ENCODE measurements around the gene ATP5PD.

The ATP5PD gene

DNA sequence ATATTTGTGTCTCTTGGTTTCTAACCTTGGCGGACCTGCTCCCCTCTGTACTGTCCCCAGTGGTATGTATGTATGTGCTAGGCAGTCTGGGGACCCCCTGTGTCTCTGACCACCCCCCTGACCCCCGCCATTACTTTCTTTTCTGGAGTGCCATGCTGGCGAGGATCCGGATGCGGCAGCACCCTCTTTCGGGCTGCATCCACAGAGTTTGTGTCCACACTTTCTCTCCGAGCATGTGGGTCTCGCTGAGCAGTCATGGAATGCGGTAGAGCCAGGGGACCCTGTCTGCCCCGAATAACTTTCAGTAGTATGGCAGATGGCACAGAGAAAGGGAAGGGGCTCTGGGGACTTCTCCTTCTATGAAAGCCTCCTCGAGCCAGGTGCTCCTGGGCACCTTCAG, 17.3 kb upstream of the ATP5PD start:
- Histone ChIP-seq H3K4me1 (ENCODE audit: insufficient read depth, low read length, severe bottlenecking) (no peaks in the 10 kb centered on the region), H3K4me3 (ENCODE audit: low read depth, low read length, poor library complexity, severe bottlenecking) (no peak overlapping the region), H3K79me2 (ENCODE audit: insufficient read depth, low read length) (no peaks in the 10 kb centered on the region), H3K27ac (ENCODE audit: low read depth, low read length, poor library complexity, severe bottlenecking) (no peak overlapping the region), H3F3A (ENCODE audit: insufficient read depth, low read length) (no peaks in the 10 kb centered on the region), H3K9me3 (ENCODE audit: low read length) (no peaks in the 10 kb centered on the region), H3K27me3 (ENCODE audit: insufficient read depth, low read length) (no peaks in the 10 kb centered on the region), H3K9ac (ENCODE audit: low read length) (no peak overlapping the region), H3K9me2 (ENCODE audit: low read depth, low read length) (no peaks in the 10 kb centered on the region), H2AFZ (ENCODE audit: low read length) (no peak overlapping the region), H4K20me1 (ENCODE audit: insufficient read depth, low read length) (no peaks in the 10 kb centered on the region), H3K4me2 (ENCODE audit: low read length) (no peak overlapping the region), H3K36me3 (ENCODE audit: insufficient read depth, low read length) (peaks cover 31% of the 10 kb centered on the region)
- TF ChIP-seq EZH2 (IDR thresholded peaks at IDR 0.05; ENCODE audit: borderline replicate concordance, low read length) = no peak
- TF ChIP-seq, protein P1, sequence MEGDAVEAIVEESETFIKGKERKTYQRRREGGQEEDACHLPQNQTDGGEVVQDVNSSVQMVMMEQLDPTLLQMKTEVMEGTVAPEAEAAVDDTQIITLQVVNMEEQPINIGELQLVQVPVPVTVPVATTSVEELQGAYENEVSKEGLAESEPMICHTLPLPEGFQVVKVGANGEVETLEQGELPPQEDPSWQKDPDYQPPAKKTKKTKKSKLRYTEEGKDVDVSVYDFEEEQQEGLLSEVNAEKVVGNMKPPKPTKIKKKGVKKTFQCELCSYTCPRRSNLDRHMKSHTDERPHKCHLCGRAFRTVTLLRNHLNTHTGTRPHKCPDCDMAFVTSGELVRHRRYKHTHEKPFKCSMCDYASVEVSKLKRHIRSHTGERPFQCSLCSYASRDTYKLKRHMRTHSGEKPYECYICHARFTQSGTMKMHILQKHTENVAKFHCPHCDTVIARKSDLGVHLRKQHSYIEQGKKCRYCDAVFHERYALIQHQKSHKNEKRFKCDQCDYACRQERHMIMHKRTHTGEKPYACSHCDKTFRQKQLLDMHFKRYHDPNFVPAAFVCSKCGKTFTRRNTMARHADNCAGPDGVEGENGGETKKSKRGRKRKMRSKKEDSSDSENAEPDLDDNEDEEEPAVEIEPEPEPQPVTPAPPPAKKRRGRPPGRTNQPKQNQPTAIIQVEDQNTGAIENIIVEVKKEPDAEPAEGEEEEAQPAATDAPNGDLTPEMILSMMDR (IDR thresholded peaks at IDR 0.05; ENCODE audit: low read length) = no peak

DNA sequence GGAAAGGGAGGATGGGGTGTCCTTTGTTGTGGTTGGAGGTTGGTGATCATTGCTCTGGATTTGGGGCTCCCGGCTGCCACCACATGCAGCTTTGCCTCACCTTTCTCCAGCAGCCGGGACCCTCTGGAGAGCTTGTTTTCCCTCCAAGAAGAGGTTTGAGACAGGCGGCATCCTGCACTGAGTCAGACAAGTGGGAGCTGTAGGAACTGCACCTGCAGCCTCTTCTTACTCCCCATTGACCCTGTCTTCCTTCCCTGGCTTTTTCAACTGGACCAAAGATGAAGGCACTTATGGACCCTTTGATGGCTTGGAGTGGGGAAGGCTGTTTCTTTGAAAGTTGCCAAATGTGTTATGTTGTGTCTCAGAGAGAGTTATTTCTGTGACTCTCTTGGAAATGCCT, 16.9 kb upstream of the ATP5PD start:
- Histone ChIP-seq H3K36me3 (ENCODE audit: insufficient read depth, low read length) (peaks cover 31% of the 10 kb centered on the region), H3K9ac (ENCODE audit: low read length) (no peak overlapping the region), H3K9me2 (ENCODE audit: low read depth, low read length) (no peaks in the 10 kb centered on the region), H3K4me1 (ENCODE audit: insufficient read depth, low read length, severe bottlenecking) (no peaks in the 10 kb centered on the region), H3K9me3 (ENCODE audit: low read length) (no peaks in the 10 kb centered on the region), H3K79me2 (ENCODE audit: insufficient read depth, low read length) (no peaks in the 10 kb centered on the region), H3K27ac (ENCODE audit: low read depth, low read length, poor library complexity, severe bottlenecking) (no peak overlapping the region), H3K4me3 (ENCODE audit: low read depth, low read length, poor library complexity, severe bottlenecking) (no peak overlapping the region), H2AFZ (ENCODE audit: low read length) (no peak overlapping the region), H3K4me2 (ENCODE audit: low read length) (no peak overlapping the region), H4K20me1 (ENCODE audit: insufficient read depth, low read length) (no peaks in the 10 kb centered on the region), H3K27me3 (ENCODE audit: insufficient read depth, low read length) (no peaks in the 10 kb centered on the region), H3F3A (ENCODE audit: insufficient read depth, low read length) (no peaks in the 10 kb centered on the region)
- TF ChIP-seq EZH2 (IDR thresholded peaks at IDR 0.05; ENCODE audit: borderline replicate concordance, low read length) = no peak

- no peak for TF ChIP-seq EZH2 (IDR thresholded peaks at IDR 0.05; ENCODE audit: borderline replicate concordance, low read length)
- TF ChIP-seq, protein P1 (IDR thresholded peaks at IDR 0.05; ENCODE audit: low read length) = no peak
- no peak overlapping the region for H3K4me2 ChIP-seq (ENCODE audit: low read length)
- no peak overlapping the region for H3K9ac ChIP-seq (ENCODE audit: low read length)
- no peaks in the 10 kb centered on the region for H3F3A ChIP-seq (ENCODE audit: insufficient read depth, low read length)
- no peaks in the 10 kb centered on the region for H3K27me3 ChIP-seq (ENCODE audit: insufficient read depth, low read length)
- H4K20me1 ChIP-seq (ENCODE audit: insufficient read depth, low read length) = no peaks in the 10 kb centered on the region
- H3K4me3 ChIP-seq (ENCODE audit: low read depth, low read length, poor library complexity, severe bottlenecking) = no peak overlapping the region
- H3K79me2 ChIP-seq (ENCODE audit: insufficient read depth, low read length) = no peaks in the 10 kb centered on the region
- H3K9me2 ChIP-seq (ENCODE audit: low read depth, low read length) = no peaks in the 10 kb centered on the region
- H3K36me3 ChIP-seq (ENCODE audit: insufficient read depth, low read length) = peaks cover 31% of the 10 kb centered on the region
- no peak overlapping the region for H2AFZ ChIP-seq (ENCODE audit: low read length)
- H3K4me1 ChIP-seq (ENCODE audit: insufficient read depth, low read length, severe bottlenecking) = no peaks in the 10 kb centered on the region
- no peak overlapping the region for H3K27ac ChIP-seq (ENCODE audit: low read depth, low read length, poor library complexity, severe bottlenecking)
- H3K9me3 ChIP-seq (ENCODE audit: low read length) = no peaks in the 10 kb centered on the region
Observed at GRCh38 chr17:75063201-75063600, 16.4 kb upstream of the ATP5PD start.

DNA sequence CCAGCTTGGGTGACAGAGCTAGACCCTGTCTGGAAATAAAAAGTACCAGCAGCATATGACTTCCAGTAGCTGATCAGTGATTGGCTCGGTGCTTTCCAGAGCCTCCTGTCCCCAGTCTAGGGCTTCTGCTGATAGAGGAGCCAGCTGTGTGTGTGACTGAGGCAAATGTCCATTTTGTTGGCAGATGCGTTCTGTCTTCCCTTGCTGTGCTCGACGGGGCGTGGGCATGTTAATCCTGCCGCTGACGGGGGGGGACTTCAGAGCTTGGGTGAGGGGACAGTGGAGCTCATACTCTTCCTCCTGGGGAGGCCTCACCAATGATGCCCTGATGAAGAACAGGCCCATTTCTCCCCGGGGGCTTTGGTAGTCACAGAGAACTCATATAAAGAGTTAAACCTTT, 14.8 kb upstream of the ATP5PD start:
- Histone ChIP-seq H3K4me1 (ENCODE audit: insufficient read depth, low read length, severe bottlenecking) (no peaks in the 10 kb centered on the region), H3K36me3 (ENCODE audit: insufficient read depth, low read length) (peaks cover 32% of the 10 kb centered on the region), H3K9ac (ENCODE audit: low read length) (no peak overlapping the region), H3K27me3 (ENCODE audit: insufficient read depth, low read length) (no peaks in the 10 kb centered on the region), H3K9me3 (ENCODE audit: low read length) (no peaks in the 10 kb centered on the region), H3K27ac (ENCODE audit: low read depth, low read length, poor library complexity, severe bottlenecking) (no peak overlapping the region), H3K9me2 (ENCODE audit: low read depth, low read length) (no peaks in the 10 kb centered on the region), H3K4me3 (ENCODE audit: low read depth, low read length, poor library complexity, severe bottlenecking) (no peak overlapping the region), H4K20me1 (ENCODE audit: insufficient read depth, low read length) (no peaks in the 10 kb centered on the region), H2AFZ (ENCODE audit: low read length) (no peak overlapping the region), H3F3A (ENCODE audit: insufficient read depth, low read length) (no peaks in the 10 kb centered on the region), H3K4me2 (ENCODE audit: low read length) (no peak overlapping the region), H3K79me2 (ENCODE audit: insufficient read depth, low read length) (no peaks in the 10 kb centered on the region)
- TF ChIP-seq, protein P1 (IDR thresholded peaks at IDR 0.05; ENCODE audit: low read length) = no peak
- TF ChIP-seq EZH2 (IDR thresholded peaks at IDR 0.05; ENCODE audit: borderline replicate concordance, low read length) = no peak

Measured in OCI-LY1 (cell line).